MCF 10A (cell line): ENCODE results near the gene EYA3. TPM values are rescaled to one million over a fixed set of nuclear protein-coding genes. Genes with fewer than 3 reads are reported as not detected.

Experiments used
- BruUV-seq: library from RNA; stranded (reverse); fragments of 400-500 nt; replicated peaks from 2 replicates; lab custom pipeline; 2021; lab: Mats Ljungman, UMichigan
- CTCF ChIA-PET: fragments of 300-600 bp; sonication (Branson Sonifier 250); formaldehyde crosslinking; extraction: SDS; loops from one replicate; lab custom pipeline; 2021; ENCODE audit warnings: antibody characterized with exemption, inconsistent platforms; lab: Yijun Ruan, JAX
- POLR2A ChIA-PET: fragments of 300-600, 350-650 bp; sonication (Branson Sonifier 250); formaldehyde crosslinking; extraction: SDS; loops from one replicate; lab custom pipeline; 2020; ENCODE audit warnings: antibody characterized with exemption, inconsistent platforms; lab: Yijun Ruan, JAX
- DNase-seq: peaks from one replicate; pipeline ENCODE4 v3.0.0-alpha.2; 2018; ENCODE audit not compliant: unreplicated experiment
- H3K27ac Mint-ChIP-seq: one replicate; pipeline ENCODE4 v1.8.0; 2022; ENCODE audit warnings: mild to moderate bottlenecking, low read depth, mixed read lengths; ENCODE audit not compliant: unreplicated experiment
- H3K27me3 Mint-ChIP-seq: one replicate; pipeline ENCODE4 v1.8.0; 2022; ENCODE audit warnings: mixed read lengths; ENCODE audit not compliant: insufficient read depth, unreplicated experiment
- H3K36me3 Mint-ChIP-seq: one replicate; pipeline ENCODE4 v1.8.0; 2022; ENCODE audit warnings: mild to moderate bottlenecking, moderate library complexity, mixed read lengths; ENCODE audit not compliant: insufficient read depth, unreplicated experiment
- H3K4me1 Mint-ChIP-seq: one replicate; pipeline ENCODE4 v1.8.0; 2022; ENCODE audit warnings: mixed read lengths; ENCODE audit not compliant: insufficient read depth, unreplicated experiment
- H3K4me3 Mint-ChIP-seq: one replicate; pipeline ENCODE4 v1.8.0; 2022; ENCODE audit warnings: mild to moderate bottlenecking, moderate library complexity, mixed read lengths; ENCODE audit not compliant: unreplicated experiment
- H3K9me3 Mint-ChIP-seq: one replicate; pipeline ENCODE4 v1.8.0; 2022; ENCODE audit warnings: mixed read lengths; ENCODE audit not compliant: unreplicated experiment
- CTCF ChIP-seq: fragments of 200-600 bp; IDR thresholded peaks from one replicate; pipeline ENCODE4 v1.8.0; 2022; ENCODE audit warnings: antibody characterized with exemption, mild to moderate bottlenecking; ENCODE audit not compliant: unreplicated experiment
- intact Hi-C: fragments of 100-400 bp; cut with micrococcal nuclease; formaldehyde crosslinking; loops from 2 replicates; pipeline ENCODE4 v1.14.1; 2022
- total RNA-seq: library from RNA; stranded (reverse); gene quantifications from 2 replicates; pipeline ENCODE4 v1.2.3, GENCODE V29; 2022

EYA3 gene
- total RNA-seq, 1 experiment from 2014 or later = 14.4 TPM

GRCh38 chr1:28108001-28108400 lies 19.6 kb upstream of the EYA3 start:
- DNase-seq = no peak
- Mint-ChIP-seq H3K27me3 (no peaks in the 10 kb centered on the region), H3K27ac (no peak overlapping the region), H3K36me3 (no peaks in the 10 kb centered on the region), H3K4me1 (peaks cover 5% of the 10 kb centered on the region), H3K4me3 (no peak overlapping the region), H3K9me3 (no peaks in the 10 kb centered on the region)
- intact Hi-C loops = no loop called here
- no TSS peak for BruUV-seq
- ChIA-PET CTCF (interaction anchor here (0.6 to 1.7 kb wide), 3 partner anchors 16 to 89 kb away, joined by 3 to 4 read pairs (median 4); no protein-coding TSS in a partner anchor), POLR2A (no interaction called here)
- TF ChIP-seq CTCF = no peak

DNA sequence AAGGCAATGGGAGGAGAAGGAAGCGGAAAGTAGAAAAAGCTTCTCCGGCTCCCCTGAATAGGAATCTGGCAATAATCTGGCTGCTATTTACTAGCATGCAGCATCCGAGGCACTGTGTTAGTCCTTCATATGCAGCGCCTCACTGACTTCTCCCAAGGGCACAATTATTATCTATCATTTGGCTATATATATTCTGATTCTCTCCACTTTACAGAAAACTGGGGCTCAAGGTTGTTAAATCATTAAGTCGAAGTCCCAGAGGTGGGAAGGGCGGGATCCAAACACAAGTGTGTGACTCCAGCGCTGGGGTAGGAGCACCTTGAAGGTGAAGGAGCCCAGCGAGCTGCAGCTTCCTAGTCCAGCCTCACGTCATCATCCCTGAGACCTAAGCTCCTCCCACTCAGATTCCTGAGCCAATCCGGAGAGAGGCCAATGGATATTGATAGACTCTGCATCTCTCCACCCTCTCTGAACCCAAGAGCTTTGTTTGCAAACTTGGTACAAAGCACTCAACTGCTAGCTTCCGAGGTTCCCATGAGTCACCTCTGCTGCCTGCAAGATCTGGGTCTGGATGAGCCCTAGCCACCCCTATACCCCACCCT lies 16.6 kb upstream of the EYA3 start:
- no peak overlapping the region for H3K4me3 Mint-ChIP-seq
- no TSS peak for BruUV-seq
- no peaks in the 10 kb centered on the region for H3K9me3 Mint-ChIP-seq
- intact Hi-C loops = no loop called here
- H3K36me3 Mint-ChIP-seq = no peaks in the 10 kb centered on the region
- ChIA-PET POLR2A (interaction anchor here (0.6 to 1.6 kb wide), 2 partner anchors 17 to 31 kb away, joined by 3 to 6 read pairs; partner anchors contain the start of gene EYA3), CTCF (no interaction called here)
- DNase-seq = peak; percentile 76
- H3K4me1 Mint-ChIP-seq = no peaks in the 10 kb centered on the region
- H3K27me3 Mint-ChIP-seq = no peaks in the 10 kb centered on the region
- no peak for TF ChIP-seq CTCF
- H3K27ac Mint-ChIP-seq = no peak overlapping the region

DNA sequence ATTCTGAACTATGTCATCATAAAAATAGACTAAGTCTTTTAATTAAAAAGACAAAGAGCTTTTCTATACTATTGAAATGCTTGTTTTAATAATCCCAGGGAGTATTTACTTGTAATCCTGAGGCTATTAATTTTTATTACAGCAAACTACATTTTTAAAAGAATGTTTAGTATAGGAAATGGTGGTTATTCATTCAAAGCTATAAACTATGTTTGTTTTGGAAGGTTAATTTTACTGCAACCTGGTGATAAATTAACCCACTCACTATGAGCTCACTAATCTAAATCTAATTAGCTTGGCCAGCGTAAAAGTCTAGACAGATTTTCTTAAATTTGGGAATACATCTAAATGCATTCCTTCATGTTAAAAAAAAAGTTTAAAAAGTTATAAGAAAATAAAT lies 13.8 kb upstream of the EYA3 start:
- Mint-ChIP-seq H3K4me1 (no peaks in the 10 kb centered on the region), H3K27me3 (no peaks in the 10 kb centered on the region), H3K9me3 (no peaks in the 10 kb centered on the region), H3K27ac (no peak overlapping the region), H3K36me3 (peaks cover 7% of the 10 kb centered on the region), H3K4me3 (no peak overlapping the region)
- POLR2A ChIA-PET = interaction anchor here (0.8 to 1.7 kb wide), 3 partner anchors 8 to 81 kb away, joined by 3 to 4 read pairs (median 3); partner anchors contain the start of gene EYA3
- CTCF ChIA-PET = interaction anchor here (0.6 to 3.4 kb wide), 3 partner anchors 11 to 1411 kb away, joined by 3 to 14 read pairs (median 5); no protein-coding TSS in a partner anchor
- no peak for DNase-seq
- no peak for TF ChIP-seq CTCF
- BruUV-seq = no TSS peak
- intact Hi-C loops = no loop called here

GRCh38 chr1:28099050-28099769 lies 10.8 kb upstream of the EYA3 start:
- Mint-ChIP-seq H3K9me3 (no peaks in the 10 kb centered on the region), H3K4me1 (no peaks in the 10 kb centered on the region), H3K4me3 (no peak overlapping the region), H3K27me3 (peaks cover 10% of the 10 kb centered on the region), H3K36me3 (peaks cover 7% of the 10 kb centered on the region), H3K27ac (no peak overlapping the region)
- DNase-seq = no peak
- intact Hi-C loops = no loop called here
- POLR2A ChIA-PET = interaction anchor here (1.0 kb wide), 1 partner anchor 64 kb away, joined by 3 read pairs; no protein-coding TSS in a partner anchor
- no peak for TF ChIP-seq CTCF
- CTCF ChIA-PET = interaction anchor here (0.5 to 3.4 kb wide), 3 partner anchors 8 to 24 kb away, joined by 3 to 14 read pairs (median 3); no protein-coding TSS in a partner anchor
- BruUV-seq = no TSS peak
